ENCODE measurements around the gene SWT1.
"Not testable (repeated sequence)": the region's sequence is repeated elsewhere in the genome, so short reads cannot be mapped to it uniquely, and the experiment has no call there.

Gene SWT1

GRCh38 chr1:185312361-185313138 is 155.6 kb downstream of the SWT1 start:
- DNase-seq (ENCODE audit: insufficient read length, low spot score) (no peak), FAIRE-seq (no peak)
- TF ChIP-seq SPI1 (IDR thresholded peaks at IDR 0.05; ENCODE audit: low read depth, low read length) (no peak), POLR2A (IDR thresholded peaks at IDR 0.05; ENCODE audit: low read depth, low read length) (no peak), TAF1 (IDR thresholded peaks at IDR 0.05; ENCODE audit: low read depth, low read length) (no peak), POLR2AphosphoS5 (IDR thresholded peaks at IDR 0.05; ENCODE audit: low read depth, low read length) (no peak), PAX5 (IDR thresholded peaks at IDR 0.05; ENCODE audit: insufficient read depth, low read length, severe bottlenecking) (no peak), POU2F2 (IDR thresholded peaks at IDR 0.05; ENCODE audit: low read depth, low read length) (no peak)

GRCh38 chr1:185314411-185314810 is 157.4 kb downstream of the SWT1 start:
- DNase-seq (ENCODE audit: insufficient read length, low spot score) (no peak), FAIRE-seq (no peak)
- no peak for TF ChIP-seq SPI1 (IDR thresholded peaks at IDR 0.05; ENCODE audit: low read depth, low read length)
- no peak for TF ChIP-seq POU2F2 (IDR thresholded peaks at IDR 0.05; ENCODE audit: low read depth, low read length)
- TF ChIP-seq TAF1 (IDR thresholded peaks at IDR 0.05; ENCODE audit: low read depth, low read length): no peak
- no peak for TF ChIP-seq POLR2AphosphoS5 (IDR thresholded peaks at IDR 0.05; ENCODE audit: low read depth, low read length)
- no peak for TF ChIP-seq POLR2A (IDR thresholded peaks at IDR 0.05; ENCODE audit: low read depth, low read length)
- no peak for TF ChIP-seq PAX5 (IDR thresholded peaks at IDR 0.05; ENCODE audit: insufficient read depth, low read length, severe bottlenecking)

GRCh38 chr1:185315445-185316071 is 158.6 kb downstream of the SWT1 start:
- TF ChIP-seq TAF1 (IDR thresholded peaks at IDR 0.05; ENCODE audit: low read depth, low read length) (no peak), SPI1 (IDR thresholded peaks at IDR 0.05; ENCODE audit: low read depth, low read length) (no peak), PAX5 (IDR thresholded peaks at IDR 0.05; ENCODE audit: insufficient read depth, low read length, severe bottlenecking) (no peak), POLR2A (IDR thresholded peaks at IDR 0.05; ENCODE audit: low read depth, low read length) (no peak; the same call in 1 of the 2 replicates), POLR2AphosphoS5 (IDR thresholded peaks at IDR 0.05; ENCODE audit: low read depth, low read length) (no peak), POU2F2 (IDR thresholded peaks at IDR 0.05; ENCODE audit: low read depth, low read length) (no peak)
- DNase-seq (ENCODE audit: insufficient read length, low spot score) (no peak), FAIRE-seq (no peak)

GRCh38 chr1:185316163-185317033 is 159.4 kb downstream of the SWT1 start:
- DNase-seq (ENCODE audit: insufficient read length, low spot score) (peak; percentile 55), FAIRE-seq (peak; percentile 88)
- TF ChIP-seq TAF1 (IDR thresholded peaks at IDR 0.05; ENCODE audit: low read depth, low read length): no peak
- TF ChIP-seq POU2F2 (IDR thresholded peaks at IDR 0.05; ENCODE audit: low read depth, low read length): no peak
- TF ChIP-seq POLR2AphosphoS5 (IDR thresholded peaks at IDR 0.05; ENCODE audit: low read depth, low read length): no peak; the same call in 1 of the 2 replicates
- TF ChIP-seq POLR2A (IDR thresholded peaks at IDR 0.05; ENCODE audit: low read depth, low read length): no peak; the same call in 1 of the 2 replicates
- no peak for TF ChIP-seq SPI1 (IDR thresholded peaks at IDR 0.05; ENCODE audit: low read depth, low read length)
- TF ChIP-seq PAX5 (IDR thresholded peaks at IDR 0.05; ENCODE audit: insufficient read depth, low read length, severe bottlenecking): no peak

GRCh38 chr1:185317034-185317885 is 160.3 kb downstream of the SWT1 start, which contains the start of gene IVNS1ABP:
Gene IVNS1ABP (minus strand): TSS chr1:185317243. CDS start chr1:185309493, 7,750 bp downstream.
- peak; percentile 78 for DNase-seq (ENCODE audit: insufficient read length, low spot score)
- peak; percentile 91 for FAIRE-seq
- TF ChIP-seq TAF1 (IDR thresholded peaks at IDR 0.05; ENCODE audit: low read depth, low read length) (peak; percentile 97), POU2F2 (IDR thresholded peaks at IDR 0.05; ENCODE audit: low read depth, low read length) (0 out of 2 replicates have a peak, but pooled peaks have one; percentile 64), SPI1 (IDR thresholded peaks at IDR 0.05; ENCODE audit: low read depth, low read length) (peak; percentile 51), POLR2A (IDR thresholded peaks at IDR 0.05; ENCODE audit: low read depth, low read length) (peak; percentile 93), PAX5 (IDR thresholded peaks at IDR 0.05; ENCODE audit: insufficient read depth, low read length, severe bottlenecking) (no peak), POLR2AphosphoS5 (IDR thresholded peaks at IDR 0.05; ENCODE audit: low read depth, low read length) (peak; percentile 96)

- FAIRE-seq: no peak
- peak; percentile 43 for DNase-seq (ENCODE audit: insufficient read length, low spot score)
- peak; percentile 54 for TF ChIP-seq SPI1 (IDR thresholded peaks at IDR 0.05; ENCODE audit: low read depth, low read length)
- no peak for TF ChIP-seq POU2F2 (IDR thresholded peaks at IDR 0.05; ENCODE audit: low read depth, low read length)
- TF ChIP-seq POLR2A (IDR thresholded peaks at IDR 0.05; ENCODE audit: low read depth, low read length): 0 out of 2 replicates have a peak, but pooled peaks have one; percentile 36
Observed at GRCh38 chr1:185317886-185318310, 160.9 kb downstream of the SWT1 start.

- no peak for FAIRE-seq
- DNase-seq (ENCODE audit: insufficient read length, low spot score): no peak
- no peak for TF ChIP-seq POU2F2 (IDR thresholded peaks at IDR 0.05; ENCODE audit: low read depth, low read length)
- no peak for TF ChIP-seq TAF1 (IDR thresholded peaks at IDR 0.05; ENCODE audit: low read depth, low read length)
- TF ChIP-seq POLR2A (IDR thresholded peaks at IDR 0.05; ENCODE audit: low read depth, low read length): no peak
- no peak for TF ChIP-seq POLR2AphosphoS5 (IDR thresholded peaks at IDR 0.05; ENCODE audit: low read depth, low read length)
- no peak for TF ChIP-seq PAX5 (IDR thresholded peaks at IDR 0.05; ENCODE audit: insufficient read depth, low read length, severe bottlenecking)
- no peak for TF ChIP-seq SPI1 (IDR thresholded peaks at IDR 0.05; ENCODE audit: low read depth, low read length)
Observed at GRCh38 chr1:185318431-185319138, 161.6 kb downstream of the SWT1 start.

- DNase-seq (ENCODE audit: insufficient read length, low spot score) (no peak), FAIRE-seq (no peak)
- TF ChIP-seq POLR2A (IDR thresholded peaks at IDR 0.05; ENCODE audit: low read depth, low read length) (no peak), SPI1 (IDR thresholded peaks at IDR 0.05; ENCODE audit: low read depth, low read length) (no peak), PAX5 (IDR thresholded peaks at IDR 0.05; ENCODE audit: insufficient read depth, low read length, severe bottlenecking) (no peak), POU2F2 (IDR thresholded peaks at IDR 0.05; ENCODE audit: low read depth, low read length) (no peak), POLR2AphosphoS5 (IDR thresholded peaks at IDR 0.05; ENCODE audit: low read depth, low read length) (no peak), TAF1 (IDR thresholded peaks at IDR 0.05; ENCODE audit: low read depth, low read length) (no peak)
Observed at GRCh38 chr1:185319139-185319475, 162.1 kb downstream of the SWT1 start.

GRCh38 chr1:185321104-185321503 is 164.1 kb downstream of the SWT1 start:
- not testable (repeated sequence) for FAIRE-seq; DNase-seq (ENCODE audit: insufficient read length, low spot score)

- FAIRE-seq; DNase-seq (ENCODE audit: insufficient read length, low spot score): not testable (repeated sequence)
Observed at GRCh38 chr1:185321653-185322221, 164.8 kb downstream of the SWT1 start.

Measured in GM12891 (cell line).